ENCODE data around the gene SPAG16.

Gene SPAG16

DNA sequence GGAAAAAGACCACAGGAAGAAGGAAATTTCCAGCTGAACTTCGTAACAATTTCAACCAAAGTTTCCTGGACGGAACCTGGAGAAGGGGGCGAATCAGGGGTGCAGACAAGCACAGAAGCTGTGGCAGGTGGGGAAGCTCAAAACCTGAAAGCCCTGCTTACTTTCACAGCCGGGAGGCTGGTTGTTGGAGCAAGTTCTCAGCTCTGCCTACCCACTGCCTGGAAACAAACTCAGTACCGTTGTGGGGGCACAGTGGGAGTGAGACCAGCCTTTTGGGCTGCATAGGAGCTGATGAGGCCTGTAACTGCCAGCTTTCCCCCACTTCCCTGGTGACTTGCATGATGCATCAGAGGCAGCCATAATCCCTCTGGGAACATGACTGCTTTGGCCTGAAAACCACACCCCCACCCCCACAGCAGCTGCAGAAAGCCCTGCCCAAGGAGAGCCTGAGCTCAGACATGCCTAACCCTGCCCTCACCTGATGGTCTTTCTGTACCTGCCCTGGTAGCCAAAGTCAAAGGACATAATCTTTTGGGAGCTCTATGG is 919.6 kb downstream of the SPAG16 start:
- no peak for DNase-seq (ENCODE audit: low read depth)
- TF ChIP-seq, protein P1, sequence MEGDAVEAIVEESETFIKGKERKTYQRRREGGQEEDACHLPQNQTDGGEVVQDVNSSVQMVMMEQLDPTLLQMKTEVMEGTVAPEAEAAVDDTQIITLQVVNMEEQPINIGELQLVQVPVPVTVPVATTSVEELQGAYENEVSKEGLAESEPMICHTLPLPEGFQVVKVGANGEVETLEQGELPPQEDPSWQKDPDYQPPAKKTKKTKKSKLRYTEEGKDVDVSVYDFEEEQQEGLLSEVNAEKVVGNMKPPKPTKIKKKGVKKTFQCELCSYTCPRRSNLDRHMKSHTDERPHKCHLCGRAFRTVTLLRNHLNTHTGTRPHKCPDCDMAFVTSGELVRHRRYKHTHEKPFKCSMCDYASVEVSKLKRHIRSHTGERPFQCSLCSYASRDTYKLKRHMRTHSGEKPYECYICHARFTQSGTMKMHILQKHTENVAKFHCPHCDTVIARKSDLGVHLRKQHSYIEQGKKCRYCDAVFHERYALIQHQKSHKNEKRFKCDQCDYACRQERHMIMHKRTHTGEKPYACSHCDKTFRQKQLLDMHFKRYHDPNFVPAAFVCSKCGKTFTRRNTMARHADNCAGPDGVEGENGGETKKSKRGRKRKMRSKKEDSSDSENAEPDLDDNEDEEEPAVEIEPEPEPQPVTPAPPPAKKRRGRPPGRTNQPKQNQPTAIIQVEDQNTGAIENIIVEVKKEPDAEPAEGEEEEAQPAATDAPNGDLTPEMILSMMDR (IDR thresholded peaks at IDR 0.05; ENCODE audit: low read depth, low read length, missing control alignments), result no peak
- in situ Hi-C loops (cut with HindIII; ENCODE audit: low sequenced_read_pairs), result no loop called here
- H3K4me3 ChIP-seq (ENCODE audit: low read depth, low read length), result no peak overlapping the region

DNA sequence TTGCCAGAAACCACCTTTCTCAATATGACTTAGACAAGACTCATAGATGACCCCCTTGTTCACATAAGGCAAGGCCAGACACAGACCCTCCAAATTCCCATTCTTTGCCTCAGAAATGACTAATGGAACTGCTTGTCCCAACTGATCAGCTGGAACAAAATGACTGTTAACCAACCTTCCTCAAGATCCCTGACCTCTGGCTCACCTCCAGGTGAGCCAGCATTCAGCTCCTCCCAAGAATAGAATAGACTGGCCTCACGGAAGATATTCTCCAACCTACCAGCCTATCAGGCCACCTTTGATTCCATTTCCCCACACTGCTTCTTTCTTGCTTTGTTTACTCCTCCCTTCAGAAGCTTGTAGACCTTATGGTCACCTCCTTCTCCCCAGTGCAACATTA is 930.8 kb downstream of the SPAG16 start:
- in situ Hi-C loops (cut with HindIII; ENCODE audit: low sequenced_read_pairs), result no loop called here
- DNase-seq (ENCODE audit: low read depth), result no peak
- TF ChIP-seq, protein P1 (IDR thresholded peaks at IDR 0.05; ENCODE audit: low read depth, low read length, missing control alignments), result no peak
- no peak overlapping the region for H3K4me3 ChIP-seq (ENCODE audit: low read depth, low read length)

DNA sequence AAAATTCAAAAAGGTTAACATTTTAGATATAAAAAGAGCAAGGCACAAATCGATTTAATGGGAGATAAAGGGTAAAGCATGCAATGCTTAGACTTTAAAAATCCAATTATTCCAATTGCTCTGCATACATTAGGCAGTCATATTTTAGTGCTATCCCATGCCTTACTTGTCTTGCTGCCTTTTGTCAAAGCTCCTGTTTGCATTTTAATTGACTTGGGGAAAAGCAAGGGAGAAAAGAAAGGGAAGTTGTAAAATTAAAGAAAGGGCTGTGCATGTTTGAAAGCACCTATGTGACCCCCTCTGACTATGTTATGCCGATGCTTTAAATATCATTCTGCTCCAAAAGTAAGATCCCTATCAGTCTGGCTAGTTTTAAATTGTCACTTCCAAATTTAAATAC is 932.9 kb downstream of the SPAG16 start:
- no peak overlapping the region for H3K4me3 ChIP-seq (ENCODE audit: low read depth, low read length)
- no peak for DNase-seq (ENCODE audit: low read depth)
- TF ChIP-seq, protein P1 (IDR thresholded peaks at IDR 0.05; ENCODE audit: low read depth, low read length, missing control alignments), result no peak
- in situ Hi-C loops (cut with HindIII; ENCODE audit: low sequenced_read_pairs), result no loop called here

GRCh38 chr2:214217599-214217998 is 933.3 kb downstream of the SPAG16 start:
- no peak overlapping the region for H3K4me3 ChIP-seq (ENCODE audit: low read depth, low read length)
- in situ Hi-C loops (cut with HindIII; ENCODE audit: low sequenced_read_pairs), result no loop called here
- DNase-seq (ENCODE audit: low read depth), result no peak
- TF ChIP-seq, protein P1 (IDR thresholded peaks at IDR 0.05; ENCODE audit: low read depth, low read length, missing control alignments), result no peak

GRCh38 chr2:214220251-214220650 is 936.0 kb downstream of the SPAG16 start:
- in situ Hi-C loops (cut with HindIII; ENCODE audit: low sequenced_read_pairs), result no loop called here

DNA sequence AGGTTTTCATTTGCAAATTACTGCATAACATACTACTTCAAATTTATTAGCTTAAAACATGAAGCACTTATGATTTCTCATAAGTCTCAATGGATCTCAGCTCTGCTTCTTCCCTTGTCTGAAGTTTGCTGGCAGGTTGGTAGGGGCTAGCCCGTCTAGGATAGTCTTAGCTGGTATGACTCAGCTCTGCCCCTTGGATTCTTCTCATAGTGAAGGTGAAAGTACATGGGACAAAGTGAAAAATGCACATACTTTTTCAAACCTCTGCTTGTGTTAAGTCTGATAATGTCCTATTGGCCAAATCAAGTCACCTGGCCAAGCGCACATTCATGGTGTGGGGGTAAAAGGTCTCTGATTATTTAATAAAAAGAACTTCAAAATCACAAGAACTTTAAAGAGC is 941.8 kb downstream of the SPAG16 start:
- TF ChIP-seq, protein P1 (IDR thresholded peaks at IDR 0.05; ENCODE audit: low read depth, low read length, missing control alignments), result no peak
- H3K4me3 ChIP-seq (ENCODE audit: low read depth, low read length), result no peak overlapping the region
- in situ Hi-C loops (cut with HindIII; ENCODE audit: low sequenced_read_pairs), result no loop called here
- no peak for DNase-seq (ENCODE audit: low read depth)

More at GRCh38 chr2:214220251-214220650, 936.0 kb downstream of the SPAG16 start:
- TF ChIP-seq, protein P1 (IDR thresholded peaks at IDR 0.05; ENCODE audit: low read depth, low read length, missing control alignments), result no peak
- no peak for DNase-seq (ENCODE audit: low read depth)
- H3K4me3 ChIP-seq (ENCODE audit: low read depth, low read length), result no peak overlapping the region

All from astrocyte of the cerebellum (primary cell).